Measurements from ENCODE around the gene TYW1B.
"Not testable (repeated sequence)": the region's sequence is repeated elsewhere in the genome, so short reads cannot be mapped to it uniquely, and the experiment has no call there.

The TYW1B gene

DNA sequence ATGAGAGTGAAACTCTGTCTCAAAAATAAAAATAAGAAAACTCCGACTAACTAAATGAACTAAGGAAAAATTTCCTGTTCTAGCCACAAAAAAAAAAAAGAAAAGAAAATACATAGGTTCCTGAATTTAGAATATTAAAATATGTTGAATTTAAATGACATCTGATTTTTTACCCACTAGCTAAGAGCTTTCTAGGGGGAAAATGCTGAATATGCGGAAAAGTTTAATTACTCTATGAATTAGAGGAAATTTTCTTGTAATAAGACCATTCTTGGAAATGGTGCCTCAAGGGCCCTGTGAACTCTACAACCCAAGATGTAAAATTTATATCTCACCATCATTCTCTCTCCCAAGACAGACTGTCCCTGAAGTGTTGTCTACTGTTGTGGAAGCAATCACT, 250.9 kb downstream of the TYW1B start:
- Histone ChIP-seq H3K4me1 (no peaks in the 10 kb centered on the region), H3K4me3 (no peak overlapping the region), H3K27ac (no peak overlapping the region), H3K9me3 (no peaks in the 10 kb centered on the region), H3K27me3 (no peaks in the 10 kb centered on the region), H3K36me3 (peaks cover 0 to 18% (median 5%) of the 10 kb centered on the region in 3 donors)
- intact Hi-C loops (cut with DNase I; ENCODE audit: low total_unique reads), result no loop called here
- DNase-seq, result no peak
- TF ChIP-seq, protein P1, sequence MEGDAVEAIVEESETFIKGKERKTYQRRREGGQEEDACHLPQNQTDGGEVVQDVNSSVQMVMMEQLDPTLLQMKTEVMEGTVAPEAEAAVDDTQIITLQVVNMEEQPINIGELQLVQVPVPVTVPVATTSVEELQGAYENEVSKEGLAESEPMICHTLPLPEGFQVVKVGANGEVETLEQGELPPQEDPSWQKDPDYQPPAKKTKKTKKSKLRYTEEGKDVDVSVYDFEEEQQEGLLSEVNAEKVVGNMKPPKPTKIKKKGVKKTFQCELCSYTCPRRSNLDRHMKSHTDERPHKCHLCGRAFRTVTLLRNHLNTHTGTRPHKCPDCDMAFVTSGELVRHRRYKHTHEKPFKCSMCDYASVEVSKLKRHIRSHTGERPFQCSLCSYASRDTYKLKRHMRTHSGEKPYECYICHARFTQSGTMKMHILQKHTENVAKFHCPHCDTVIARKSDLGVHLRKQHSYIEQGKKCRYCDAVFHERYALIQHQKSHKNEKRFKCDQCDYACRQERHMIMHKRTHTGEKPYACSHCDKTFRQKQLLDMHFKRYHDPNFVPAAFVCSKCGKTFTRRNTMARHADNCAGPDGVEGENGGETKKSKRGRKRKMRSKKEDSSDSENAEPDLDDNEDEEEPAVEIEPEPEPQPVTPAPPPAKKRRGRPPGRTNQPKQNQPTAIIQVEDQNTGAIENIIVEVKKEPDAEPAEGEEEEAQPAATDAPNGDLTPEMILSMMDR (IDR thresholded peaks at IDR 0.05), result no peak

DNA sequence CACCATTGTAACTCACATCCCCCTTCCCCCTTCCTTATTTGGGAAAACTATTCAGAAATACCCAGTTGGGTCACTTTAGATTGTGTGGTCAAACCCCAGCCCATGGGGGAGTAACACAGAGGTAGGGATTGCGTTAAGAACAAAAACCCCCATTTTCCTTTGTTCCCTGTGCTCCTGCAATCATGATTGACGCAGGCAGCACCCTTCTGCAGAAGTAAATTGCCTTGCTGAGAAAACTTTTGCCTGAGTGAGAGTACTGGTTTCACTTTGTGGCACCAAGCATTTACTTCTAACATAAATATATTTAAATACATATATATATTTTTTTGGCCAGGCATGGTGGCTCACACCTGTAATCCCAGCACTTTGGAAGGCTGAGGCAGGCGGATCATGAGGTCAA, 266.0 kb downstream of the TYW1B start:
- H3K9me3 ChIP-seq, result peaks cover 0 to 24% (median 0%) of the 10 kb centered on the region in 3 donors
- DNase-seq; H3K36me3 ChIP-seq; H3K27me3 ChIP-seq; H3K4me1 ChIP-seq; intact Hi-C loops (cut with DNase I; ENCODE audit: low total_unique reads); H3K27ac ChIP-seq; H3K4me3 ChIP-seq: not testable (repeated sequence)

DNA sequence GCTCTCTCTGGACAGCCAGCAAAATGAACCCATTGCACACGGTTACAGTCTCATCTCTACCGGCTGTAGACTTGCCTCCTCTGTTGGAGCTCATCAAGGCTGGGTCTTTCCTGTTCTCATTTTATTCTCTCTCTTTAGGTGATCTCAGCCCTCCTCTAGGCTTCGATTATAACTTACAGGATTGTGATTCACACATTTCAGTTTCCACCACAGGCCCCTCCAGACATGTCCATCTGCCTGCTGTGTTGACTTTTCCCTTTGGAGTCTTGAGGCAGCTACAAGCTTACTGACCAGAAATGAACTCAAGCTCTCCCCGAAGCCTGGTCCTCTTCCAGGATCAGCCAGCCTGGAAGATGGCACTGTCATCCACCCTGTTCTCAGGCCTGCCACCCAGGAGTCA, 268.5 kb downstream of the TYW1B start:
- H3K4me3 ChIP-seq; H3K4me1 ChIP-seq; H3K36me3 ChIP-seq; intact Hi-C loops (cut with DNase I; ENCODE audit: low total_unique reads); H3K27ac ChIP-seq; DNase-seq; H3K27me3 ChIP-seq: not testable (repeated sequence)
- peaks cover 0 to 24% (median 0%) of the 10 kb centered on the region in 3 donors for H3K9me3 ChIP-seq

- DNase-seq; H3K27ac ChIP-seq; H3K9me3 ChIP-seq; intact Hi-C loops (cut with DNase I; ENCODE audit: low total_unique reads); H3K36me3 ChIP-seq; H3K27me3 ChIP-seq; H3K4me3 ChIP-seq; H3K4me1 ChIP-seq: not testable (repeated sequence)
These were observed 271.3 kb downstream of the TYW1B start for GRCh38 chr7:72556733-72557132.

GRCh38 chr7:72555238-72555637, 272.8 kb downstream of the TYW1B start:
- H3K27me3 ChIP-seq; H3K36me3 ChIP-seq; H3K9me3 ChIP-seq; H3K4me1 ChIP-seq; H3K27ac ChIP-seq; intact Hi-C loops (cut with DNase I; ENCODE audit: low total_unique reads); DNase-seq; H3K4me3 ChIP-seq: not testable (repeated sequence)

- intact Hi-C loops (cut with DNase I; ENCODE audit: low total_unique reads); H3K27me3 ChIP-seq; DNase-seq; H3K9me3 ChIP-seq; H3K4me3 ChIP-seq; H3K27ac ChIP-seq; H3K36me3 ChIP-seq; H3K4me1 ChIP-seq: not testable (repeated sequence)
These were observed 273.6 kb downstream of the TYW1B start for GRCh38 chr7:72554401-72554800.

- H3K27ac ChIP-seq; H3K4me3 ChIP-seq; intact Hi-C loops (cut with DNase I; ENCODE audit: low total_unique reads); H3K36me3 ChIP-seq; H3K4me1 ChIP-seq; DNase-seq; H3K27me3 ChIP-seq; H3K9me3 ChIP-seq: not testable (repeated sequence)
These were observed 277.5 kb downstream of the TYW1B start for GRCh38 chr7:72550454-72550853.

GRCh38 chr7:72546586-72547237, 281.3 kb downstream of the TYW1B start:
- H3K27me3 ChIP-seq; H3K36me3 ChIP-seq; H3K4me3 ChIP-seq; H3K9me3 ChIP-seq; H3K4me1 ChIP-seq; intact Hi-C loops (cut with DNase I; ENCODE audit: low total_unique reads); DNase-seq; H3K27ac ChIP-seq: not testable (repeated sequence)

- H3K9me3 ChIP-seq; H3K4me1 ChIP-seq; H3K36me3 ChIP-seq; intact Hi-C loops (cut with DNase I; ENCODE audit: low total_unique reads); DNase-seq; H3K4me3 ChIP-seq; H3K27me3 ChIP-seq; H3K27ac ChIP-seq: not testable (repeated sequence)
These were observed 283.5 kb downstream of the TYW1B start for GRCh38 chr7:72544531-72544930.

GRCh38 chr7:72540923-72541322, 287.1 kb downstream of the TYW1B start:
- Histone ChIP-seq H3K36me3 (no peaks in the 10 kb centered on the region), H3K4me3 (no peak overlapping the region), H3K27ac (no peak overlapping the region), H3K4me1 (peaks cover 0 to 6% (median 0%) of the 10 kb centered on the region in 4 donors), H3K27me3 (no peaks in the 10 kb centered on the region), H3K9me3 (no peaks in the 10 kb centered on the region)
- no peak for DNase-seq
- intact Hi-C loops (cut with DNase I; ENCODE audit: low total_unique reads), result no loop called here
- TF ChIP-seq, protein P1 (IDR thresholded peaks at IDR 0.05), result no peak

Measured in tibial artery (tissue), 4 donors.